ENCODE data around the gene TMEM131.

TMEM131 gene

DNA sequence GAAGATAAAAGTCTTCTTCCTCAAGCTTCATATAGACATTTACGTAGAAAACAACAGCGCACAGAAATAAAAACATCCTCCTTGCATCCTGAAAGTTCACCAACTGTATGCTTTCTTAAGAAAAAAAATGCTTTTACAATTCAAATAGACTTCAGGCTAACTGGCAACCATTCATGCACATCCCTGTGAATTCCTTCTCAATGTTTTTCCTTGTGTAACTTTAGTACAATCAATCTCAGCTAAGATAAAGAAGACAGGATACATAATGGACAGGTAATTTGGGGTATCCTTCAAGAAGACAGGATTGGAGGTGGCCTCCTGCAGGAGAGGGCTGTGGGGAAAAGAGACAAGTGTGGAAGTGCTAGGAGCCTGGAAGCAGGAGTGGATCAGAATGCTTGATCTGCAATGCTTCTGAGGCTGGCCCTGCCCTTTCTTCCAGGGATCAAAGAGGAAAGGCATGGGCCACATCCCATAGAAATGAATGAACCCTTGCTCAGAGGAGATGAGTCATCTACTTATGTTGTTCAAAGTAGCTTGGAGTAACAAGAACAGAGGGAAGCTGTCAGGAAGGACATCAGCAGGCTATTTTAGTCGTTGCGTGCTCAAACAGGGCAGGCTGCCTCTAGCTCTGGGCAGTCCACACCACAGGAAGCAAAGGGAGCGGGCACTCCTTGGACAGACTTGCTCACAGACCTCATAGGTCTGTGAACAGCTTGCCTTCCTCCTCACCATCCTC lies 126.6 kb downstream of the TMEM131 start:
- peaks cover 32% of the 10 kb centered on the region for H3K4me1 ChIP-seq (ENCODE audit: insufficient read depth, low read length)
- ATAC-seq (ENCODE audit: insufficient read depth, low read depth), result no peak
- H3K4me2 ChIP-seq (ENCODE audit: insufficient read depth, low read length), result peak overlapping the region; percentile 57; the same call in 1 of the 2 replicates
- TF ChIP-seq, protein P1, sequence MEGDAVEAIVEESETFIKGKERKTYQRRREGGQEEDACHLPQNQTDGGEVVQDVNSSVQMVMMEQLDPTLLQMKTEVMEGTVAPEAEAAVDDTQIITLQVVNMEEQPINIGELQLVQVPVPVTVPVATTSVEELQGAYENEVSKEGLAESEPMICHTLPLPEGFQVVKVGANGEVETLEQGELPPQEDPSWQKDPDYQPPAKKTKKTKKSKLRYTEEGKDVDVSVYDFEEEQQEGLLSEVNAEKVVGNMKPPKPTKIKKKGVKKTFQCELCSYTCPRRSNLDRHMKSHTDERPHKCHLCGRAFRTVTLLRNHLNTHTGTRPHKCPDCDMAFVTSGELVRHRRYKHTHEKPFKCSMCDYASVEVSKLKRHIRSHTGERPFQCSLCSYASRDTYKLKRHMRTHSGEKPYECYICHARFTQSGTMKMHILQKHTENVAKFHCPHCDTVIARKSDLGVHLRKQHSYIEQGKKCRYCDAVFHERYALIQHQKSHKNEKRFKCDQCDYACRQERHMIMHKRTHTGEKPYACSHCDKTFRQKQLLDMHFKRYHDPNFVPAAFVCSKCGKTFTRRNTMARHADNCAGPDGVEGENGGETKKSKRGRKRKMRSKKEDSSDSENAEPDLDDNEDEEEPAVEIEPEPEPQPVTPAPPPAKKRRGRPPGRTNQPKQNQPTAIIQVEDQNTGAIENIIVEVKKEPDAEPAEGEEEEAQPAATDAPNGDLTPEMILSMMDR (IDR thresholded peaks at IDR 0.05; ENCODE audit: borderline replicate concordance, extremely low read depth, low read length, poor library complexity, severe bottlenecking), result no peak
- TF ChIP-seq EZH2 (IDR thresholded peaks at IDR 0.05; ENCODE audit: borderline replicate concordance, low read depth, low read length, severe bottlenecking), result no peak
- no peaks in the 10 kb centered on the region for H3K36me3 ChIP-seq (ENCODE audit: insufficient read depth, low read length)
- H3K27ac ChIP-seq (ENCODE audit: low read length), result peak overlapping the region; percentile 71; the same call in 1 of the 2 replicates
- no peak overlapping the region for H2AFZ ChIP-seq (ENCODE audit: low read depth, low read length)
- peaks cover 12% of the 10 kb centered on the region for H4K20me1 ChIP-seq (ENCODE audit: insufficient read depth, low read length)
- H3K4me3 ChIP-seq (ENCODE audit: low read depth in 1 of 2, low read length in 2 of 2), result no peak overlapping the region
- 0 out of 2 replicates have a peak overlapping the region, but pooled peaks have one; percentile 32 for H3K9ac ChIP-seq (ENCODE audit: low read depth, low read length)
- no peaks in the 10 kb centered on the region for H3K9me3 ChIP-seq (ENCODE audit: insufficient read depth, low read length, severe bottlenecking)
- no peak for DNase-seq
- H3K27me3 ChIP-seq (ENCODE audit: insufficient read depth, low read length, poor library complexity), result no peaks in the 10 kb centered on the region
- H3K79me2 ChIP-seq (ENCODE audit: insufficient read depth, low read length), result peaks cover 14% of the 10 kb centered on the region

DNA sequence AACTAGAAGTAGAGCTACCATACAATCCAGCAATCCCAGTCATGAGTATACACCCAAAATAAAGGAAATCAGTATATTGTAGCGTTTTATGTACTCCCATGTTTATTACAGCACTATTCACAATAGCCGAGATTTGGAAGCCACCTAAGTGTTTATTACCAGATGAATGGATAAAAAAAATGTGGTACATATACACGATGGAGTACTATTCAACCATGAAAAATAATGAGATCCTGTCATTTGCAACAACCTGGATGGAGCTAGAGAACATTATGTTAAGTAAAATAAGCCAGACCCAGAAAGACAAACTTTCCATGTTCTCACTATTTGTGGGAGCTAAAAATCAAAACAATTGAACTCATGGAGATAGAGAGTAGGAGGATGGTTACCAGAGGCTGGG lies 131.9 kb downstream of the TMEM131 start:
- Histone ChIP-seq H3K4me3 (ENCODE audit: low read depth in 1 of 2, low read length in 2 of 2) (no peak overlapping the region), H3K36me3 (ENCODE audit: insufficient read depth, low read length) (no peaks in the 10 kb centered on the region), H3K9ac (ENCODE audit: low read depth, low read length) (no peak overlapping the region), H3K4me1 (ENCODE audit: insufficient read depth, low read length) (peaks cover 3% of the 10 kb centered on the region), H3K4me2 (ENCODE audit: insufficient read depth, low read length) (no peak overlapping the region), H3K27ac (ENCODE audit: low read length) (no peak overlapping the region), H3K79me2 (ENCODE audit: insufficient read depth, low read length) (peaks cover 4% of the 10 kb centered on the region; the same call in 1 of the 2 replicates), H3K9me3 (ENCODE audit: insufficient read depth, low read length, severe bottlenecking) (no peaks in the 10 kb centered on the region), H3K27me3 (ENCODE audit: insufficient read depth, low read length, poor library complexity) (no peaks in the 10 kb centered on the region), H2AFZ (ENCODE audit: low read depth, low read length) (no peak overlapping the region), H4K20me1 (ENCODE audit: insufficient read depth, low read length) (0 out of 2 replicates have a peak, but pooled peaks cover 3% of the 10 kb centered on the region)
- DNase-seq (no peak), ATAC-seq (ENCODE audit: insufficient read depth, low read depth) (no peak)
- TF ChIP-seq, protein P1 (IDR thresholded peaks at IDR 0.05; ENCODE audit: borderline replicate concordance, extremely low read depth, low read length, poor library complexity, severe bottlenecking), result no peak
- no peak for TF ChIP-seq EZH2 (IDR thresholded peaks at IDR 0.05; ENCODE audit: borderline replicate concordance, low read depth, low read length, severe bottlenecking)

DNA sequence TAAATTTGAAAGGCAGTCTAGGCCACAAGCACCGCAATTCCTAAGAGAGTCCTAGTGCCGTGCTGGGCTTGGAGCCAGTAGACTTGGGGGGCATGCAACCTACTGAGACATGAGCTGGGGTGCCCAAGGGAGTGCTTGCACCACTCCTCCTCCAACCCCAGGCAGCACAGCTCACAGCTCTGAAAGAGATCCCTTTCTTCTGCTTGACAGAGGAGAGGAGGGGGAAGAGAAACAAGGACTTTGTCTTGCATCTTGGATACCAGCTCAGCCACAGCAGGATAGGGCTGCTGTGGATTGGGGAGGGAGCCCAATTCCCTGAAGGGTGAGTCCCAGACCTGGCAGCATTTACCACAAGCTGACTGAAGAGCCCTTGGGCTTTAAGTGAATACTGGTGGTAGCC lies 134.6 kb downstream of the TMEM131 start:
- ATAC-seq (ENCODE audit: insufficient read depth, low read depth), result no peak

More for the DNA sequence above, 134.6 kb downstream of the TMEM131 start:
- no peak for DNase-seq
- Histone ChIP-seq H3K27ac (ENCODE audit: low read length) (no peak overlapping the region), H3K79me2 (ENCODE audit: insufficient read depth, low read length) (no peaks in the 10 kb centered on the region), H3K36me3 (ENCODE audit: insufficient read depth, low read length) (no peaks in the 10 kb centered on the region), H3K4me2 (ENCODE audit: insufficient read depth, low read length) (no peak overlapping the region), H2AFZ (ENCODE audit: low read depth, low read length) (no peak overlapping the region), H3K9ac (ENCODE audit: low read depth, low read length) (no peak overlapping the region), H3K4me3 (ENCODE audit: low read depth in 1 of 2, low read length in 2 of 2) (no peak overlapping the region), H3K27me3 (ENCODE audit: insufficient read depth, low read length, poor library complexity) (no peaks in the 10 kb centered on the region), H4K20me1 (ENCODE audit: insufficient read depth, low read length) (0 out of 2 replicates have a peak, but pooled peaks cover 3% of the 10 kb centered on the region), H3K9me3 (ENCODE audit: insufficient read depth, low read length, severe bottlenecking) (no peaks in the 10 kb centered on the region), H3K4me1 (ENCODE audit: insufficient read depth, low read length) (no peaks in the 10 kb centered on the region)
- TF ChIP-seq, protein P1 (IDR thresholded peaks at IDR 0.05; ENCODE audit: borderline replicate concordance, extremely low read depth, low read length, poor library complexity, severe bottlenecking), result no peak
- TF ChIP-seq EZH2 (IDR thresholded peaks at IDR 0.05; ENCODE audit: borderline replicate concordance, low read depth, low read length, severe bottlenecking), result no peak

Data from DND-41 (cell line).